Smooth muscle cell (in vitro differentiated cells): ENCODE measurements around the gene AGO1. TPM values are rescaled to one million over a fixed set of nuclear protein-coding genes. Genes with fewer than 3 reads are reported as not detected.

Experiments
- DNase-seq: peaks from one replicate; lab custom pipeline; 2025; ENCODE audit not compliant: unreplicated experiment; lab: John Stamatoyannopoulos, UW
- H2AFZ ChIP-seq: fragments of 200-600 bp; sonication (generic); 2 replicates; pipeline ENCODE4 v1.6.0; 2016; ENCODE audit warnings: antibody characterized with exemption, low read depth, mild to moderate bottlenecking
- H3F3A ChIP-seq: fragments of 200-600 bp; sonication (generic); 2 replicates; pipeline ENCODE4 v1.6.0; 2017; ENCODE audit warnings: antibody characterized with exemption, low read depth
- H3K27ac ChIP-seq: fragments of 200-600 bp; sonication (generic); 2 replicates; pipeline ENCODE4 v1.5.1; 2016; ENCODE audit warnings: low read depth, mild to moderate bottlenecking
- H3K27me3 ChIP-seq: fragments of 200-600 bp; sonication (generic); 2 replicates; pipeline ENCODE4 v1.6.1; 2016; ENCODE audit warnings: low read depth, mild to moderate bottlenecking
- H3K36me3 ChIP-seq: fragments of 200-600 bp; sonication (generic); 2 replicates; pipeline ENCODE4 v1.5.1; 2016; ENCODE audit warnings: low read depth
- H3K4me1 ChIP-seq: fragments of 200-600 bp; sonication (generic); 2 replicates; pipeline ENCODE4 v1.5.1; 2016; ENCODE audit warnings: low read depth
- H3K4me2 ChIP-seq: fragments of 200-600 bp; sonication (generic); 2 replicates; pipeline ENCODE4 v1.6.0; 2016; ENCODE audit warnings: mild to moderate bottlenecking
- H3K4me3 ChIP-seq: fragments of 200-600 bp; sonication (generic); 2 replicates; pipeline ENCODE4 v1.5.1; 2016; ENCODE audit warnings: mild to moderate bottlenecking
- H3K79me2 ChIP-seq: fragments of 200-600 bp; sonication (generic); 2 replicates; pipeline ENCODE4 v1.6.0; 2016; ENCODE audit warnings: low read depth, mild to moderate bottlenecking
- H3K9ac ChIP-seq: fragments of 200-600 bp; sonication (generic); 2 replicates; pipeline ENCODE4 v1.6.0; 2016; ENCODE audit warnings: low read depth
- H3K9me3 ChIP-seq: fragments of 200-600 bp; sonication (generic); replicated peaks from 2 replicates; pipeline ENCODE4 v1.5.1; 2016; ENCODE audit warnings: low read depth
- H4K20me1 ChIP-seq: fragments of 200-600 bp; sonication (generic); 2 replicates; pipeline ENCODE4 v1.6.0; 2016; ENCODE audit warnings: low read depth
- WGBS: methylation state at CpG from one replicate; pipeline ENCODE4 v1.1.7; 2016; ENCODE audit warnings: low lambda C conversion rate; 5-methylcytosine and 5-hydroxymethylcytosine counted together
- polyA plus RNA-seq: library from polyadenylated mRNA; unstranded; fragments of >200 nt; fragmentation: Nextera tagmentation; extraction: Ambion mirVana; gene quantifications from 2 replicates; pipeline ENCODE4 v1.2.1, GENCODE V29; 2016
- total RNA-seq: library from RNA; depleted of rRNA; stranded (reverse); fragments of >200 nt; gene quantifications from 2 replicates; pipeline ENCODE4 v1.2.3, GENCODE V29; 2014
- TF ChIP-seq, protein P1 (sequence below): fragments of 200-600 bp; sonication (generic); IDR thresholded peaks from 2 replicates; pipeline ENCODE4 v1.5.1; 2017; ENCODE audit warnings: borderline replicate concordance, mild to moderate bottlenecking, antibody characterized with exemption; ENCODE audit not compliant: insufficient read depth, poor library complexity, severe bottlenecking

The AGO1 gene
- total and polyA plus RNA-seq, 2 experiments from 2014 or later = 4.9 to 10.8 TPM

DNA sequence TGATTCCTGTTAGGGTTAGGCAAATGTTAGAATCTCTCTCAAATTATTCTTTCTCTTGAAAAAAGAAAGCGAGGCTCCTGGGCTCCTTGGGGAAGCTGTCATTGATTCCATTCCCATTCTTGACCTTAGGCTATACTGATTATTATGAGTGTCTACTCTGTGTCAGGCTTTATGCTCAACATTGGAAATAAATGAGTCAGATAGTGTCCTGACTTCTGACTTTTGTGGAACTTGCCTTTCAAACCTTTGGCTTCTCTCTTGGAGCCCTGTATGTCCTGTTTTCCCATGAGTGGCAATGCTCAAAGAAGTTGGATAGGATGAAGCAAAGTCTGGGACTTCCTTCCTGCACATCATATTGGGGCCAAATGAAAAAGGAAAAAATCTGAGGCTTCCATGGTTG, 11.6 kb downstream of the AGO1 start:
- peaks cover 10% of the 10 kb centered on the region for H3K36me3 ChIP-seq
- 93% methylated on average over 1 of the region's 1 CpG for WGBS
- TF ChIP-seq, protein P1, sequence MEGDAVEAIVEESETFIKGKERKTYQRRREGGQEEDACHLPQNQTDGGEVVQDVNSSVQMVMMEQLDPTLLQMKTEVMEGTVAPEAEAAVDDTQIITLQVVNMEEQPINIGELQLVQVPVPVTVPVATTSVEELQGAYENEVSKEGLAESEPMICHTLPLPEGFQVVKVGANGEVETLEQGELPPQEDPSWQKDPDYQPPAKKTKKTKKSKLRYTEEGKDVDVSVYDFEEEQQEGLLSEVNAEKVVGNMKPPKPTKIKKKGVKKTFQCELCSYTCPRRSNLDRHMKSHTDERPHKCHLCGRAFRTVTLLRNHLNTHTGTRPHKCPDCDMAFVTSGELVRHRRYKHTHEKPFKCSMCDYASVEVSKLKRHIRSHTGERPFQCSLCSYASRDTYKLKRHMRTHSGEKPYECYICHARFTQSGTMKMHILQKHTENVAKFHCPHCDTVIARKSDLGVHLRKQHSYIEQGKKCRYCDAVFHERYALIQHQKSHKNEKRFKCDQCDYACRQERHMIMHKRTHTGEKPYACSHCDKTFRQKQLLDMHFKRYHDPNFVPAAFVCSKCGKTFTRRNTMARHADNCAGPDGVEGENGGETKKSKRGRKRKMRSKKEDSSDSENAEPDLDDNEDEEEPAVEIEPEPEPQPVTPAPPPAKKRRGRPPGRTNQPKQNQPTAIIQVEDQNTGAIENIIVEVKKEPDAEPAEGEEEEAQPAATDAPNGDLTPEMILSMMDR = no peak

DNA sequence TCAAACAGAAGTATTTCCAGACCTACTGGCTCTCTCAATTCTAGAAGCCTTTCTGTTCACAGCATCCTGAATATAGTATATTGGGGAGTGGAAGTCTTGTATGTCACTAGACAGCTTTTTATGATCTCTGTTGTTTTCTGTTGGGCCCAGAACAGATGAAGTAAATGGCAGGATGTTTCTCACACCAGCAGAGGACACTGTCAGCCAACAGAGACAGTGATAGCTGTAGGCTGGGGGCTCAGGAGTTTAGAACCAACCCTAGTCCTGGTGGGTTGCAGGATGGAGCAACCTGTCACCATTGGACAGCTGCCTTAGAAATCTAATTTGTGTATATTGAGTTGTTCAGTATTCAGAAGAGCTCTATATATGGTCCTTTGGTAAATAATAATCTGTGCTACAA, 16.9 kb downstream of the AGO1 start:
- H3F3A ChIP-seq = no peaks in the 10 kb centered on the region
- H3K9ac ChIP-seq = no peak overlapping the region
- H3K79me2 ChIP-seq = no peaks in the 10 kb centered on the region
- H3K27me3 ChIP-seq = no peaks in the 10 kb centered on the region
- TF ChIP-seq, protein P1 = no peak
- H3K4me3 ChIP-seq = no peak overlapping the region
- no peak overlapping the region for H2AFZ ChIP-seq
- H3K36me3 ChIP-seq = peaks cover 10% of the 10 kb centered on the region
- H3K4me2 ChIP-seq = no peak overlapping the region
- H3K27ac ChIP-seq = no peak overlapping the region
- DNase-seq = no peak
- H4K20me1 ChIP-seq = no peaks in the 10 kb centered on the region
- H3K4me1 ChIP-seq = no peaks in the 10 kb centered on the region
- H3K9me3 ChIP-seq = no peaks in the 10 kb centered on the region

More for the DNA sequence above, 11.6 kb downstream of the AGO1 start:
- H3K4me3 ChIP-seq = no peak overlapping the region
- no peaks in the 10 kb centered on the region for H3K9me3 ChIP-seq
- peak overlapping the region; percentile 28 for H3K4me2 ChIP-seq
- no peak overlapping the region for H2AFZ ChIP-seq
- no peaks in the 10 kb centered on the region for H3K79me2 ChIP-seq
- H3K27me3 ChIP-seq = no peaks in the 10 kb centered on the region
- no peak for DNase-seq
- no peaks in the 10 kb centered on the region for H3F3A ChIP-seq
- no peaks in the 10 kb centered on the region for H4K20me1 ChIP-seq
- peak overlapping the region; percentile 57 for H3K27ac ChIP-seq
- H3K4me1 ChIP-seq = no peaks in the 10 kb centered on the region
- no peak overlapping the region for H3K9ac ChIP-seq

DNA sequence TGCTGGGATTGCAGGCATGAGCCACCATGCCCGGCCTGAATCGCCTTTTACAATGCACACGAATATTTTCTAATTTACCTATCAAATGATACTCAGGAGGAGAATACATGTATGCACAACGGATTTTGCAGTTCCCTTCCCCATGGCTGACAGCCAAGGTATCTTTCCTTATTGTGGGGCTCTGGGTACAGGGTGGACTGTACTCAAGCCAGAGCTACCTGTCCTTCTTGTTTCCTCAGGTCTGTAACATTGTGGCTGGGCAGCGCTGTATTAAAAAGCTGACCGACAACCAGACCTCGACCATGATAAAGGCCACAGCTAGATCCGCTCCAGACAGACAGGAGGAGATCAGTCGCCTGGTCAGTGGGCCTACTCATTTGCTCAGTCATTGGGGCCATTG, 18.2 kb downstream of the AGO1 start:
- no peak overlapping the region for H3K9ac ChIP-seq
- no peak overlapping the region for H3K4me3 ChIP-seq
- H3K36me3 ChIP-seq = peaks cover 10% of the 10 kb centered on the region
- no peaks in the 10 kb centered on the region for H3K4me1 ChIP-seq
- no peaks in the 10 kb centered on the region for H3F3A ChIP-seq
- 97% methylated on average over 9 of the region's 9 CpGs for WGBS
- no peak for DNase-seq
- H3K79me2 ChIP-seq = no peaks in the 10 kb centered on the region
- no peak overlapping the region for H3K4me2 ChIP-seq
- H3K27me3 ChIP-seq = no peaks in the 10 kb centered on the region
- no peaks in the 10 kb centered on the region for H3K9me3 ChIP-seq
- TF ChIP-seq, protein P1 = no peak
- H2AFZ ChIP-seq = no peak overlapping the region
- H3K27ac ChIP-seq = no peak overlapping the region
- H4K20me1 ChIP-seq = no peaks in the 10 kb centered on the region

DNA sequence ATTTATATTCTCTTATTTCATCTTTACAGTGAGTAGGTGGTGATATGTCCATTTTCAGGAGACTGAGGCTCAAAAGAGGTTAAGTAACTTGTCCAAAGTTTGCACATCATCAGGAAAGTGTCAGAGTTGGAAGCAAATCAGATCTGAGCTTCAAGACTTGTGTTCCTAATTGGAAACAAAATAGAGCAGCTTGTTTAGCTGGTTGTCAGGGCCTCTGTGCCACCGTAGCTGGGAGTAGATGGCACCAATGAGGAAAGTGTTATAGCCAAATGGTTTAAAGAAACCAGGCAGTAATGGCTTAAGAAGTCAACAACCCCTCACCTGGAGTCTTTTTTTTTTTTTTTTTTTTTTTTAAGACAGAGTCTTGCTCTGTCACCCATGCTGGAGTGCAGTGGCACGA, 19.7 kb downstream of the AGO1 start:
- Histone ChIP-seq H3K4me3 (no peak overlapping the region), H3K36me3 (peaks cover 5% of the 10 kb centered on the region), H3K4me2 (no peak overlapping the region), H3K4me1 (no peaks in the 10 kb centered on the region), H3K27ac (no peak overlapping the region), H3F3A (no peaks in the 10 kb centered on the region), H3K27me3 (no peaks in the 10 kb centered on the region), H4K20me1 (no peaks in the 10 kb centered on the region), H3K9me3 (no peaks in the 10 kb centered on the region), H3K9ac (no peak overlapping the region), H3K79me2 (no peaks in the 10 kb centered on the region), H2AFZ (no peak overlapping the region)
- WGBS = 91% methylated on average over 2 of the region's 2 CpGs
- TF ChIP-seq, protein P1 = no peak
- no peak for DNase-seq
